Right lobe of liver (tissue), 4 donors: Measurements from ENCODE around the gene HNRNPH2.

Experiments used
- POLR2A ChIP-seq: fragments of 450-650 bp; IDR thresholded peaks from one replicate; pipeline ENCODE4 v1.6.1; 2017; ENCODE audit warnings: antibody characterized with exemption, mild to moderate bottlenecking
- TF ChIP-seq, protein P1 (sequence below), 4 donors: fragments of 200-600 bp in 3 of 4; fragments of 450-650 bp in 1 of 4; IDR thresholded peaks; one replicate each; pipeline versions ENCODE4 v1.5.1 to v1.8.0; 2016 to 2022; ENCODE audit warnings: antibody characterized with exemption in 4 of 4, mild to moderate bottlenecking in 2 of 4
- donor health status: DM: no; HTN: no; CAD: no.
- donor health status: DM: no; HTN: no; CAD: no.
- donor health status: DM: no; HTN: yes; CAD: no.

DNA sequence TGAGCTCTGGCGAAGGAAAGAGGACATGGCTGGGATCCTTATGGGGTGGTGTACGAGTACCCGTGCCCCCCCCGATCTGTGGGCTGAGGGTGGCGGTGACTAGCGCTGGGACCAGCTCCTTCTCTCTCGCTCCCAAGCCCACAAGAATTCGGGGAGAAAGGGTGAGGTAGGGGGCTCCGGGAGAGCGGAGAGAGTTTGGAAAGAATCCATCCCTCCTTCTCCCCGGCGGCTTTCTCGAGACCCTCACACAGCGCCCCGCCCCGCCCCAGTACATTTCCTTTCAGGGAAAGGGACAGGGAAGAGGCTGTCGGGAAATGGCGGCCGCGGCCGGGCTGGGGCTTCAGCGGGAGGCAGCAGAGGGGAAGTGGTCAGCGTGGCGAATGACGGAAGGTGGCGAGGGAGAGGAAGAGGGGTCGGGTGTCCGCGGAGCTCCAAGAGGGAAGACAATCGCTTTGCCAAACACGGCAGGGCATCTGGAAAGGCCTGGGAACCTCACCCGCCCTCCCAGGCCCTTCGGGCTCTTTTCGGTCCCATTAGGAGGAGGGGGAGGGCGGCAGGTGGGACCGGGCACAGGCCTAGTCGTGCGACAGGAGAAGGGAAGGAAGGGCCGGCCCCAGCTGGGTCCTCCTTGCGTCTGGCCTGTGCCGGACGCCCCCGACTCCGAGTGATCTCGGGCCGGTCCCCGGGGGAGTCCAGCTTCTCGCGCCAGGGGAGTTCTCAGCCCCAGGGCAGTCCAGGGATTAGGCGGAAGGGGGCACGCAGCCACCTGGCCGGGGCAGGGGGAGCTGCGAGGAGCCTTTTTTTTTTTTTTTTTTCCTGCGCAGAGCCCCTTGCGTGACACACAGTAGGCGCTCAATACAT is 10.2 kb downstream of the HNRNPH2 start:
- TF ChIP-seq, protein P1, sequence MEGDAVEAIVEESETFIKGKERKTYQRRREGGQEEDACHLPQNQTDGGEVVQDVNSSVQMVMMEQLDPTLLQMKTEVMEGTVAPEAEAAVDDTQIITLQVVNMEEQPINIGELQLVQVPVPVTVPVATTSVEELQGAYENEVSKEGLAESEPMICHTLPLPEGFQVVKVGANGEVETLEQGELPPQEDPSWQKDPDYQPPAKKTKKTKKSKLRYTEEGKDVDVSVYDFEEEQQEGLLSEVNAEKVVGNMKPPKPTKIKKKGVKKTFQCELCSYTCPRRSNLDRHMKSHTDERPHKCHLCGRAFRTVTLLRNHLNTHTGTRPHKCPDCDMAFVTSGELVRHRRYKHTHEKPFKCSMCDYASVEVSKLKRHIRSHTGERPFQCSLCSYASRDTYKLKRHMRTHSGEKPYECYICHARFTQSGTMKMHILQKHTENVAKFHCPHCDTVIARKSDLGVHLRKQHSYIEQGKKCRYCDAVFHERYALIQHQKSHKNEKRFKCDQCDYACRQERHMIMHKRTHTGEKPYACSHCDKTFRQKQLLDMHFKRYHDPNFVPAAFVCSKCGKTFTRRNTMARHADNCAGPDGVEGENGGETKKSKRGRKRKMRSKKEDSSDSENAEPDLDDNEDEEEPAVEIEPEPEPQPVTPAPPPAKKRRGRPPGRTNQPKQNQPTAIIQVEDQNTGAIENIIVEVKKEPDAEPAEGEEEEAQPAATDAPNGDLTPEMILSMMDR (IDR thresholded peaks at IDR 0.05), result no peak
- TF ChIP-seq POLR2A, result peak; percentile 41
